Testis (tissue), 3 donors: ENCODE data around the gene BBLN. TPM values are rescaled to one million over a fixed set of nuclear protein-coding genes. Genes with fewer than 3 reads are reported as not detected.

ENCODE experiments used
- DNase-seq: peaks from one replicate; pipeline ENCODE4 v3.0.0-alpha.2; 2019
- H3K27ac ChIP-seq, 2 donors: fragments of 200-600 bp; sonication (generic); one replicate each; pipeline ENCODE4 v1.5.1; 2019
- H3K27me3 ChIP-seq: fragments of 200-600 bp; sonication (generic); one replicate; pipeline ENCODE4 v1.5.1; 2019
- H3K36me3 ChIP-seq: fragments of 200-600 bp; sonication (generic); one replicate; pipeline ENCODE4 v1.5.1; 2017; ENCODE audit warnings: low read depth; ENCODE audit errors: missing control alignments
- H3K4me1 ChIP-seq: fragments of 200-600 bp; sonication (generic); one replicate; pipeline ENCODE4 v1.5.1; 2019
- H3K4me3 ChIP-seq, 2 donors: fragments of 200-600 bp; sonication (generic); one replicate each; pipeline ENCODE4 v1.5.1; 2017 to 2019
- H3K9me3 ChIP-seq: fragments of 200-600 bp; sonication (generic); one replicate; pipeline ENCODE4 v1.5.1; 2017
- POLR2A ChIP-seq: fragments of 450-650 bp; IDR thresholded peaks from one replicate; pipeline ENCODE4 v1.6.1; 2017; ENCODE audit warnings: antibody characterized with exemption, mild to moderate bottlenecking, moderate library complexity
- WGBS, 2 donors: methylation state at CpG; one replicate each; pipeline ENCODE4 v1.1.5; 2018; 5-methylcytosine and 5-hydroxymethylcytosine counted together
- intact Hi-C: fragments of 100-400 bp; cut with DNase I; formaldehyde crosslinking; loops from one replicate; pipeline ENCODE4 v1.15.1; 2023; ENCODE audit warnings: low total_unique reads
- polyA plus RNA-seq: library from polyadenylated mRNA; stranded (reverse); fragments of 350-450 nt; fragmentation: Illumina TruSeq; extraction: RNeasy Lipid Tissue Mini Kit (QIAGEN cat#74804); gene quantifications from one replicate; pipeline ENCODE4 v1.2.3, GENCODE V29; 2014; ENCODE audit warnings: low read depth, low replicate concordance; ENCODE audit not compliant: insufficient read depth
- total RNA-seq, 2 donors: library from RNA; depleted of rRNA; stranded (reverse); fragments of >200 nt; gene quantifications; one replicate each; pipeline ENCODE4 v1.2.3, GENCODE V29; 2016
- TF ChIP-seq, protein P1 (sequence below), 3 experiments: fragments of 450-650 bp in 2 of 3; fragments of 200-600 bp in 1 of 3; sonication (generic) in 1 of 3; IDR thresholded peaks; one replicate each; pipeline ENCODE4 v1.5.1; 2016 to 2019; ENCODE audit warnings: antibody characterized with exemption in 3 of 3, mild to moderate bottlenecking in 2 of 3, moderate library complexity in 1 of 3

Gene BBLN
- total and polyA plus RNA-seq, 3 donors from 2014 or later: 56.9 to 225 (median 219) TPM

DNA sequence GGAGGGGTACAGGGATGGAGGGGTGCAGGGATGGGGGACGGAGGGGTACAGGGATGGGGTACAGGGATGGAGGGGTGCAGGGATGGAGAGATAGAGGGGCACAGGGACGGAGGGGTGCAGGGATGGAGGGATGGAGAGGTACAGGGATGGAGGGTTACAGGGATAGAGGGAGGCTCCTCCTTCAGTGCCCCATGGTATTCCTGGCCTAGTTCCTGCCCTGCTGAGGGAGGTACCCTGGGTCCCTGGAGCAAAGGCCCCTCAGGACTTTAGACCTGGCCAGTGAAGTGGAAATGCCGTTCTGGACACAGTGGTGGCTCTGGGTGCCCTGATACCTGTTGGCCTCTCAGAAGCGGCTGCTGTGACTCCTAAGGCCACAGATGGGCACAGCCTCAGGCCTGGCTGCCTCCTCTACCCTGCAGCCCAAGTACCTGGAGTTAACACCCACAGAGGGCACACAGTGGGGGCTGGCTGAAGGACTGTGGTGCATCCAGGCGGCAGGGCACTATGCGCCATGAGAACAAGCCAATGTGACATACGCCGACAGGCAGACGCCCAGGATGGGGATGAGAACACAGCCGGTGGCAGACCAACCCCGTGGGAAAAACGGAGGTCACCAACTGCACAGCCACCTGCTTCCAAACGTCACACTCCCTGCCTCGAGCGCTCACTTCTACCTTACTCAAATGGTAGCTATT, 40.9 kb upstream of the BBLN start:
- 85% methylated on average over 15 of the region's 15 CpGs for WGBS, 2 donors
- H3K27ac ChIP-seq: no peak overlapping the region
- intact Hi-C loops: loop anchor here (5.0 kb wide), 1 partner anchor 177 kb away; no protein-coding TSS in a partner anchor
- H3K36me3 ChIP-seq: no peaks in the 10 kb centered on the region
- peaks cover 3% of the 10 kb centered on the region for H3K4me1 ChIP-seq
- H3K27me3 ChIP-seq: no peaks in the 10 kb centered on the region
- no peak overlapping the region for H3K4me3 ChIP-seq
- no peaks in the 10 kb centered on the region for H3K9me3 ChIP-seq
- no peak for TF ChIP-seq POLR2A
- TF ChIP-seq, protein P1, sequence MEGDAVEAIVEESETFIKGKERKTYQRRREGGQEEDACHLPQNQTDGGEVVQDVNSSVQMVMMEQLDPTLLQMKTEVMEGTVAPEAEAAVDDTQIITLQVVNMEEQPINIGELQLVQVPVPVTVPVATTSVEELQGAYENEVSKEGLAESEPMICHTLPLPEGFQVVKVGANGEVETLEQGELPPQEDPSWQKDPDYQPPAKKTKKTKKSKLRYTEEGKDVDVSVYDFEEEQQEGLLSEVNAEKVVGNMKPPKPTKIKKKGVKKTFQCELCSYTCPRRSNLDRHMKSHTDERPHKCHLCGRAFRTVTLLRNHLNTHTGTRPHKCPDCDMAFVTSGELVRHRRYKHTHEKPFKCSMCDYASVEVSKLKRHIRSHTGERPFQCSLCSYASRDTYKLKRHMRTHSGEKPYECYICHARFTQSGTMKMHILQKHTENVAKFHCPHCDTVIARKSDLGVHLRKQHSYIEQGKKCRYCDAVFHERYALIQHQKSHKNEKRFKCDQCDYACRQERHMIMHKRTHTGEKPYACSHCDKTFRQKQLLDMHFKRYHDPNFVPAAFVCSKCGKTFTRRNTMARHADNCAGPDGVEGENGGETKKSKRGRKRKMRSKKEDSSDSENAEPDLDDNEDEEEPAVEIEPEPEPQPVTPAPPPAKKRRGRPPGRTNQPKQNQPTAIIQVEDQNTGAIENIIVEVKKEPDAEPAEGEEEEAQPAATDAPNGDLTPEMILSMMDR (IDR thresholded peaks at IDR 0.05): no peak
- DNase-seq: no peak

GRCh38 chr9:128120061-128120740, 39.9 kb upstream of the BBLN start:
- DNase-seq: no peak

DNA sequence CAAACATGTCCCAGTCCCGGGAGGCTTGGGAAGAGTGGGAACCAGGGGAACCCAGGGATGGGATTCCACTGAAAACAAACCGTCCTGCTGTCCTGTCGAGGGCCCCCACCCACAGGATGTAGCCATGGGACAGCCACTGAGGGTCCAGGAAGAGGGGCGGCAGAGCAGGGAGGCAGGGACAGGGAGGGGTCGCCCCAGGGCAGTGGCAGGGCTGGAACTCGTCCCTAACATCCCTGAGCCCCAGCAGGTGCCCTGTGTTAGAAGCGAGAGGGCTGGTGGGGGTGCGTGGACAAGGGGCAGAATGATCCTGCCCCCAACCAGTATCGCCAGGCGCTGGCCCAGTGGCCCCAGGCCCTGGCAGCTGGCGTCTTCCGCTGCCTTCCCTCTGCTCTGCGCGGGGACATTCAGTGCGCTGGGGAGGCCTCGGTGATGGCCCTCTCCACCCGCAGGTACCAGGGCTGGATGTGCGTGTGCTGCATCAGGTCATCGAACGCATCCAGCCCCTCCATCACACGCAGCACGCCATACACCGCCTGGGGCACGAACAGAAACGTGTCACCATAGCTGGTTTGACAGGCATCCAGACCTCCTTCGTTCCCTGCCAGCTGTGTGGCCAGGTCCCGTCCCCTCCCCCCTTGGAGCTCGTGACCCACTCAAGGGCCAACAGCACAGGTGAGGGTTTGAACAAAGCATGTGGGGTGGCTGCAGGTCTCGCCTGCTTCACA, 39.2 kb upstream of the BBLN start:
- H3K36me3 ChIP-seq: no peaks in the 10 kb centered on the region
- intact Hi-C loops: no loop called here
- H3K9me3 ChIP-seq: no peaks in the 10 kb centered on the region
- H3K4me3 ChIP-seq: no peak overlapping the region
- TF ChIP-seq, protein P1 (IDR thresholded peaks at IDR 0.05): no peak
- no peak for TF ChIP-seq POLR2A
- DNase-seq: no peak
- WGBS, 2 donors: 87 to 88% methylated on average over 12 to 29 of the region's 29 CpGs
- no peaks in the 10 kb centered on the region for H3K27me3 ChIP-seq
- H3K27ac ChIP-seq: no peak overlapping the region
- H3K4me1 ChIP-seq: peaks cover 10% of the 10 kb centered on the region

More at GRCh38 chr9:128120061-128120740, 39.9 kb upstream of the BBLN start:
- TF ChIP-seq, protein P1 (IDR thresholded peaks at IDR 0.05): no peak
- TF ChIP-seq POLR2A: no peak
- intact Hi-C loops: no loop called here
- WGBS, 2 donors: 81 to 89% methylated on average over 11 to 20 of the region's 20 CpGs
- Histone ChIP-seq H3K9me3 (no peaks in the 10 kb centered on the region), H3K27me3 (no peaks in the 10 kb centered on the region), H3K36me3 (no peaks in the 10 kb centered on the region), H3K4me3 (no peak overlapping the region), H3K4me1 (peaks cover 3% of the 10 kb centered on the region), H3K27ac (no peak overlapping the region)

DNA sequence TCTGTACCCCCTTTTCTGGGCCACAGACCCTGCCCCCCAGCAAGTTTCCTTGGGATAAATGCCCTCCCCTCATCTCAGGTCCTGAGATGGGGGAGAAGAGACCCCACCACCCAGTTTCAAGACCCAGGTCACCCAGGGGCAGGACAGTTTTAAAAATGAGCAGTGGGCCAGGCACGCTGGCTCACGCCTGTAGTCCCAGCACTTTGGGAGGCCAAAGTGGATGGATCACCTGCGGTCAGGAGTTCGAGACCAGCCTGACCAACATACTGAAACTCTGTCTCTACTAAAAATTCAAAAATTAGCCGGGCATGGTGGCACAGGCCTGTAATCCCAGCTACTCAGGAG, 38.6 kb upstream of the BBLN start:
- no peak for DNase-seq
- Histone ChIP-seq H3K4me1 (peaks cover 16% of the 10 kb centered on the region), H3K4me3 (no peak overlapping the region), H3K27ac (no peak overlapping the region), H3K9me3 (no peaks in the 10 kb centered on the region), H3K27me3 (no peaks in the 10 kb centered on the region), H3K36me3 (no peaks in the 10 kb centered on the region)
- intact Hi-C loops: no loop called here
- 95 to 100% methylated on average over 5 of the region's 5 CpGs for WGBS, 2 donors
- TF ChIP-seq, protein P1 (IDR thresholded peaks at IDR 0.05): no peak
- TF ChIP-seq POLR2A: no peak
